Inflammatory macrophage treated with lipopolysaccharide for 1 hour (primary cell): ENCODE measurements around the gene CCL28.
"Not testable (repeated sequence)": the region's sequence is repeated elsewhere in the genome, so short reads cannot be mapped to it uniquely, and the experiment has no call there.

ENCODE experiments used
- DNase-seq, 2 donors: peaks; one replicate each; pipeline ENCODE4 v3.0.0-alpha.2; 2020 to 2022

CCL28 gene, protein sequence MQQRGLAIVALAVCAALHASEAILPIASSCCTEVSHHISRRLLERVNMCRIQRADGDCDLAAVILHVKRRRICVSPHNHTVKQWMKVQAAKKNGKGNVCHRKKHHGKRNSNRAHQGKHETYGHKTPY

GRCh38 chr5:43412156-43412555 lies at the start of gene CCL28:
Gene CCL28 (minus strand): TSS chr5:43412391. CDS start chr5:43412316, 75 bp downstream.
- DNase-seq: no peak

GRCh38 chr5:43461066-43461465 lies 48.9 kb upstream of the CCL28 start:
- DNase-seq: no peak

GRCh38 chr5:43456556-43456955 lies 44.4 kb upstream of the CCL28 start:
- no peak for DNase-seq

DNA sequence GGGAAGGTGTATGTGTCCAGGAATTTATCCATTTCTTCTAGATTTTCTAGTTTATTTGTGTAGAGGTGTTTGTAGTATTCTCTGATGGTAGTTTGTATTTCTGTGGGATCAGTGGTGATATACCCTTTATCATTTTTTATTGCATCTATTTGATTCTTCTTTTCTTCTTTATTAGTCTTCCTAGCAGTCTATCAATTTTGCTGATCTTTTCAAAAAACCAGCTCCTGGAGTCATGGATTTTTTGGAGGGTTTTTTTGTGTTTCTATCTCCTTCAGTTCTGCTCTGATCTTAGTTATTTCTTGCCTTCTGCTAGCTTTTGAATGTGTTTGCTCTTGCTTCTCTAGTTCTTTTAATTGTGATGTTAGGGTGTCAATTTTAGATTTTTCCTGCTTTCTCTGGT lies 29.4 kb upstream of the CCL28 start:
- not testable (repeated sequence) for DNase-seq

GRCh38 chr5:43437062-43437660 lies 25.0 kb upstream of the CCL28 start:
- DNase-seq: no peak

DNA sequence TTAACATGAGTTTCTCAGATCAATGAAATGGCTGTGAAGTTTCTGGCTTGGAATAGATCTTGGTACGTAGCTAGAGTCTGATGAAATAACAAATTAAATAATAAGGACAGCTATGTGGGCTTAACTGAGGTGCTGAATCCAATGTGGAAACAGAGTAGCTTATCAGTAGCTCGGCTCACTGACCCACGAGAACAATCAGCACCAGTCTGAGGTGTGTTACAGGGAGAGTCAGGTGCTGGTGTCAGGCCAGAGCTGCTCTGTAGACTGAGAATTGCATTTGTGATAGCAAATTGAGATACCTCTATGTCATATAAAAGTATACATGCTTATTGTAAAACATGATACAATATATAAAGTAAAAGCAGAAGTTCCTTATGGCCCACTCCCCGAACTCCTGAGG lies 21.2 kb upstream of the CCL28 start:
- DNase-seq: no peak

DNA sequence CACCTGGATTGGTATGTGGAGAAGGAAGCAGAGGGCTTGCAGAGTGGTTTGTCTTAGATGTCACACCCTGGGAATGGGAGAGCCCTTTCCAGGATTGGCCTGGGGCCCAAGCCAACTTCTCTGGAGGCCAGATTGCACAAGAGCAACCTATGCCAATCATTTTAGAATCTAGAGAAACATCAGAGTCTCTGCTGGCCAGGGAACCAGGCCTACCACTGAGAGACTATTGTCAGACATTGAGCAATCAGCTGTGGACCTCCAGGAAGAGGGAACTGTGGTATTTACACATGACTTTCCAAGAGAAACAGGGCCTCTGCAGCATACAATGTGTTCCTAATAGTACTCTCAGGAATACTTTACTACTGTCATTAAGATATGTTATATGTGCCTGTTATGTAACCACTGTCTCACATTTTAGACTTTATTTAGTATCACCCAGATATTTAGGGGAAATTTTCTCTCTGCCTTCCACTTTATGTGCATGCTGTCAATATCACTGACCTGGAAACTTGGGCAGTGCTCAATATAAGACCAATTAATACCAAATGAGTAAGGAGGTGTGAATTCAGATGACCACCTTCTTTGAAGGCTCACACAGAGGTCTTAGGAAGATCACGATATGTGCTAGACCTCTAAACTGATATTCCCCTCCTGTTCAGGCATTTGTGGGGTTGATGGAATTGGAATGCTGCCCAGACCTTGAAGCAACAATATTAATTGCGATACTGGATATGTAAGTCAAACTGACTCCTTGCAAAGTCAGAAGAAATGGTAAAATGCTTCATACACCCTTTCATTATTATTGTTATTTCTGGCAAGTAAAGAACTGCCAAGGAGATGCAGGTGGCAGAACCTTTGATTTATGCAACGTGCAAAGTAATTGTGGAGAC lies 20.5 kb upstream of the CCL28 start:
- DNase-seq: peak; percentile 7 to 9

DNA sequence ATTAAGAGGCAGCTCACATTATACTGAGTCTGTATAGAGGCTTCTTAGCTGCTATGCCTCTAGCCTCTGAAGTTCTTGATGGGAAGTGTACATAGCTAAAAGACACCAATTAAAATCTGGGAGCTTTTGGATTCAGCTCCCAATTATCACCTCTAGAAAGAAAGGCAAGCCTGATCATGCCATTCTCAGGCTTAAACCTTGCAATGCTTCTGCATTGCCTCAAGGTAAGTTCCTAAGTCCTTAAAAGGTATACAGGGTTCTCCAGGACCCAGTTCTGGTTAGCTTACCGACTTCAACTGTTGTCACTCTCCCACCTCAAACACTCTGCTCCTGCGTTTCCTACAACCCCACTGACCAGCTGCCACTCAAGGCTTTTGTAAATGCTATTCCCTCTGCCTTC lies 17.5 kb upstream of the CCL28 start:
- no peak for DNase-seq

DNA sequence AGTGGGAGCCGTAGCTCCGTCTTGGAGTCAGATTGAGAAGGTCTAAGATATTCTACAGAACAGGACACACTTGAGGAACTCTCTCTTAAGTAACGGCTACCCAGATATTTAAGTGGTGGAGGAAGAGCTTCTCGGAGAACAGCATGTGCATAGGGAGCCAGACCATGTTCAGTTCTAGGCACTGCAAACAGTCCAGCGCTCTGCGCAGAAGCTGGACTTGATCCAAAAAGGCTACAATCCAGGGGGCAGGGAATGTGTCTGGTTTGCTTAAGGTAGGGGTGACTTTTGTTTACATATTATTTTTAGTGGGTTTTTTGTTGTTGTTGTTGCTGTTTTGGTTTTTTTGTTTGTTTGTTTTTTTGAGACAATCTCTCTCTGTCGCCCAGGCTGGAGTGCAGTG lies 16.8 kb upstream of the CCL28 start:
- DNase-seq: no peak

GRCh38 chr5:43427306-43427705 lies 15.1 kb upstream of the CCL28 start:
- DNase-seq: no peak

DNA sequence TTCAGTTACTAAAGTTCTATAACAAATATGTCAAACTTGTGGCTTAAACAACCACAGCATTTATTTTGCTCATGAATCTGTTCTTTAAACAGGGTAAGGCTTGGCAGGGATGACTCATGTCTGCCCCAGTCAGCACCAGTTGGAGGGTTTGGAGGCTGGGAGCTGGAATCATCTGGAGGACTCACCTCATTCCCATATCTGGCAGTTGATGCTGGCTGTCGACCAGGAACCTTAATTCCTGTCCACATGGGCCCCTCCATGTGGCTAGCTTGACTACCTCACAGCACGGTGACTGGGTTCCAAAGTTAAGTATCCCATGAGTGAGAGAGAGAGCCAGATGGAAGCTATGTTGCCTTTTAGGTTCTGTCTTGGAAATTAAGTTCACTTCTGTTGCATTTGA lies 13.8 kb upstream of the CCL28 start:
- DNase-seq: no peak

DNA sequence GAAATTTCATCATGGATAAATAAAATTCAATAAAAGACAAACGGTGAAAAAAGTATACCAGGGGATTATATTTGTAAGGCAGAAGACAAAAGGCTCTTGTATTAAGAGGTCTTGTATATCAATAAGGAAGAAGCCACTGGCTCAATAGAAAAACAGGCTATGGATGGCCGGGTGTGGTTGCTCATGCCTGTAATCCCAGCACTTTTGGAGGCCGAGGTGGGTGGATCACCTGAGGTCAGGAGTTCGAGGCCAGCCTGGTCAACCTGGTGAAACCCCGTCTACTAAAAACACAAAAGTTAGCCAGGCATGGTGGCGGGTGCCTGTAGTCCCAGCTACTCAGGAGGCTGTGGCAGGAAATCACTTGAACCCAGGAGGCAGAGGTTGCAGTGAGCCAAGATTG lies 10.9 kb upstream of the CCL28 start:
- DNase-seq: not testable (repeated sequence)

- no peak for DNase-seq
Observed at GRCh38 chr5:43422143-43422542, 10.0 kb upstream of the CCL28 start.

DNA sequence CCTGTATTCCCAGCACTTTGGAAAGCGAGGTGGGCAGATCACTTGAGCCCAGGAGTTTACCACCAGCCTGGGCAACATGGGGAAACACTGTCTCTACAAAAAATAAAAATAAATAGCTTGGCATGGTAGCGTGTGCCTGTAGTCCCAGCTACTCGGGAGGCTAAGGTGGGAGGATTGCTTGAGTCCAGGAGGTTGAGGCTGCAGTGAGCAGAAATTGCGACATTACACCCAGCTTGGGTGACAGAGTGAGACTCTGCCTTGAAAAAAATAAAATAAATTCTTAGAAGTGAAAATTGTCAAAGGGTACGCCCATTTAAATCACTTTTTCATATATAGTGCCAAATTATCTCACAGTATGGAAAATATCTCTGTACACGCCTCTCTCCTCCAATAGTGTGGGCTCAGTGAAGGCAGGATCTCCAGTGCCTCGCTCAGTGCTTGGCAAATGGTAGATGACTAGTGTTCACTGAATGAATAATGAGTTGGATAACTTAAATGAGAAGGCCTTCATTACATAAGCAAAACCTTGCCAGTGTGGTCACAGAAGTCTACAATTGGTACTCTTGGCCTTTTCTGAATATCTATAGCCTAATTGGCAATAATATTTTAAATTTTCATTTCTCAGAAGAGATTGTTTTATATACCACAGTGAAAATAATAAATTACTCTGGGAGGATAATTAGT lies 9.4 kb upstream of the CCL28 start:
- DNase-seq: no peak

DNA sequence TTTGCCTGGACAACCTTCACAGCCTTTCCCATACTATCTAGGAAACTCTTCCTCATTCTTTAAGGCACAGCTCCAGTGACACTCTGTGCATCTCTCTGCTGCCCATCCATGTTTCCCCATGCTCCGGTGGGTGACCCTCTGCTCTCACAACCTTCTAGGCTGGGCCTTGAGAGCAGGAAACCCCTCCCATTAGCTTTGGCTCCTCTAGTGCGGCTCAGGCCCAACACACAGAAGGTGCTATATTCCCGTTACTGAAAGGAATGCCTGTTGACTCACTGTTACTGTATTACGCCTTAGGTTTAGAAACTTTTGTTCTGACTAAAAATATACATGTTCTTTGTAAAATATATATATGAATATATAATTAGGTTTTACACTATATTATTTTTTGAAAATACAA lies 8.1 kb upstream of the CCL28 start:
- no peak for DNase-seq

GRCh38 chr5:43418561-43418960 lies 6.4 kb upstream of the CCL28 start:
- DNase-seq: no peak

GRCh38 chr5:43416803-43417394 lies 4.7 kb upstream of the CCL28 start:
- no peak for DNase-seq

GRCh38 chr5:43415935-43416802 lies 4.0 kb upstream of the CCL28 start:
- no peak for DNase-seq

DNA sequence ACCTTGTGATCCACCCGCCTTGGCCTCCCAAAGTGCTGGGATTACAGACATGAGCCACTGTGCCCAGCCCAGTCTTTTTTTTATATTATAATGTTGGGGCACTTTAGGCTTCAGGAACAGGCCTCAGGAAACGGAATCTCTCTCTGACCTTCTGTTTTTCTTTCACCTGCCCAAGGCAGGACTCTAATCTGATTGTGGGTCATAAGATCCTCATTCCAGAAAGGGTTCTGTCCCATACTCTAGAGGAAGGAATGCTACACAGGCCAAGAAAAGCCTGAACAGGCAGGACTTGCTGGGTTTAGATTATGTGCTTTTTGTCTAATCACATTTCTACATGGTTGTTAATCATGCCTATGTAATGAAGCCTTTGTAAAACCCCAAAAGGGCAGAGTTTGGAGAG lies 1.8 kb upstream of the CCL28 start:
- DNase-seq: no peak

GRCh38 chr5:43412644-43413043 lies 453 bp upstream of the CCL28 start:
- DNase-seq: no peak

DNA sequence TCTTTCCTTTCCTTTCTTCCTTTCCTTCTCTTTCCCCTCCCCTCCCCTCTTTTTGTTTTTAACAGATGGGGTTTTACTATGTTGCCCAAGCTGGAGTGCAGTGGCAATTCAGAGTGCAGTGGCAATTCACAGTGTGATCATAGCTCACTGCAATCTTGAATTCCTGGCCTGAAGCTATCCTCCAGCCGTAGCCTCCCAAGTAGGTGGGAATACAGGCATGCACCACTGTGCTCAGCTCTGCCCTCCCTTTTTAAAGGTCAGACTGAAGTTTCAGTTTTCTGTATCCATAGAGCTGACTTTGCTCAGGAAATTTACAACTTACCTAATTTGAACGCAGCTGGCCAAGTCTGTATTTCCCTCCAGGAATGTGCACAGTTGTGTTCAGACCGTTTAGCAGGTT lies 696 bp downstream of the CCL28 start:
- no peak for DNase-seq

DNA sequence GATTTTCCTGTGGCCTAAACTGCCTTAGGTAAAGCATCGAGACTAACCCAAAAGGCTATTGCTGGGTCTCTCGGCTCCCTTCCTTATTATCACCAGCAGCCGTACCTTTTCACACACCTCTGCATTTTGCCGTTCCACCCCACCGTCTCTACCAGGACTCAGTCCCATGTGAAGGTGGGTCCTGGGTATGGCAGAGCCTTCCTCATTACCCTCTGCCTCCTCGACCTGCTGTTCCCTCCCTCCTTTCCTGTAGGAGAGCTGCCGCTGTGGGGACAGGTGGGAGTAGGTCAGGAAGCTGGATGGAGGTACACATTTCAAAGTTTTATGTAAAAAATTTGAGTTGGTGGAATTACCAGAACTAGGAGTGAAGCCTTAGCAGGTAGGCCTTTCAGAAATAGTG lies 1.8 kb downstream of the CCL28 start:
- DNase-seq: no peak
